IPS-NIHi11 (cell line): Measurements from ENCODE around the gene NKIRAS1.
"Not testable (repeated sequence)": the region's sequence is repeated elsewhere in the genome, so short reads cannot be mapped to it uniquely, and the experiment has no call there.

Experiments used
- DNase-seq: peaks from one replicate; pipeline ENCODE4 v3.0.0; 2012; ENCODE audit warnings: mixed read lengths, low spot score

The NKIRAS1 gene

GRCh38 chr3:23904545-23904944 is 12.2 kb downstream of the NKIRAS1 start:
- no peak for DNase-seq

DNA sequence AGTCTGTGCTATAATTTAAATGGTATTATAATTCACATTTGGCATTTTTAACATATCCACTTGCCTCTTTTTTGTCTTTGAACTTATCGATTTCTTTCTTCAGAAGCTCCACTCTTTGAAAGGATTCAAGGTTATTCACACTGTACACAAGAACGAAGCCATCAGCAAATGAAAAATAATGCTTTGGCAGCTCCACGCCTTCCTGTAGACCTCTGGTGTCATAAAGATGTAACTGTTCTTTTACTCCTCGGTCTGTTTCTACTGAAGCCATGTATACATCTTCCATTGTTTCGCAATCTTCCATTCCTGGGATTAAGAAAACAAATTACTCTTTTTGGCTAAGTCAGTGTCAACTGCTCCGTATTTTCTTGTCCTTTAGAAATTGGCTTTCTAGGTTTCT is 16.0 kb downstream of the NKIRAS1 start:
- DNase-seq, result no peak

GRCh38 chr3:23895181-23895580 is 21.6 kb downstream of the NKIRAS1 start:
- no peak for DNase-seq

GRCh38 chr3:23894254-23895061 is 22.3 kb downstream of the NKIRAS1 start:
- DNase-seq, result no peak

DNA sequence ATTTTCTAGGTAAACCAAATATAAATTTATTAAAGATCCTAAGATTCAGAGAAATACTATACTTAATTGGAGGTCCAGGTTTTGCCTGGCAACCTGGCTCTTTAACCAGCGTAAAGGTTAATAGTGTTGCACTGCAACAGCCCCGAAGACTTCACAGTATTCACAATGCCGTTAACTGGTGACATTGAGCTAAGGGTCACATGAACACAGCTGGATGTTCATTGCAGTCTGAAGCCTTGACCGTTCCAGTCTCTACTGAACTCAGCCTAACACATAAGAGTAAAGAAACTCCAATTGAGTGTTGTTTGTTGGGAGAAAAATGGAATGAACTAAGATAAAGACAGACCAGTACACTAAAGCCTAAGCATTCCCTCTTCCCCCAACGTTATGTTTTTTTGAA is 26.8 kb downstream of the NKIRAS1 start:
- no peak for DNase-seq

- no peak for DNase-seq
Measured at GRCh38 chr3:23889386-23889785, 27.4 kb downstream of the NKIRAS1 start.

DNA sequence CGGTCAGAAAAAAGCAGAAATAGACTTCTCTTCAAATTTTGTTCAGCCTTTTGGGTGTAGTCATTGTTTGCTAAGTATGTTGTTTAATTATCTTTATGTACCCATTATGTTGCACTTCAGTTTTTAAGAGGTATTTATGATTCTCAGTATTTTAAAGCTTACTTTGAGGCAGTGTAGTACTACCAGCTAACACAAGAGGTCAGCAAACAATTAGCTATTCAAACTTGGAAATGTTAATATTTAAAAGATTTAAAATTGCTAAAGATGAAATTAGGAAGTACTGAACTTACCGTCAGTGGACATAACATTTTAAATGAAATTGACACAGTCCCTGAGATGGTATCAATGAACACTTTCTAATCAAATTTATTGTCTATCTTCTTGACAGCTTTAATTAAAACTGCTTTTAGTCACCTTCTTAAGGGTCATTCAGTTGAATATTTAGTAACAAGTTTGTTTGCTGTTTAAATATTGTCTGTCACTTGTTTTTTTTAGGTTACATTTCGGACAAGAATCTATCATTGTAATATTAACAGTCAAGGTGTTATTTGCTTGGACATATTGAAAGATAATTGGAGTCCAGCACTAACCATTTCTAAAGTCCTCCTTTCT is 28.1 kb downstream of the NKIRAS1 start:
- no peak for DNase-seq

- no peak for DNase-seq
Measured at GRCh38 chr3:23886311-23886710, 30.5 kb downstream of the NKIRAS1 start.

GRCh38 chr3:23885210-23885609 is 31.6 kb downstream of the NKIRAS1 start:
- no peak for DNase-seq

DNA sequence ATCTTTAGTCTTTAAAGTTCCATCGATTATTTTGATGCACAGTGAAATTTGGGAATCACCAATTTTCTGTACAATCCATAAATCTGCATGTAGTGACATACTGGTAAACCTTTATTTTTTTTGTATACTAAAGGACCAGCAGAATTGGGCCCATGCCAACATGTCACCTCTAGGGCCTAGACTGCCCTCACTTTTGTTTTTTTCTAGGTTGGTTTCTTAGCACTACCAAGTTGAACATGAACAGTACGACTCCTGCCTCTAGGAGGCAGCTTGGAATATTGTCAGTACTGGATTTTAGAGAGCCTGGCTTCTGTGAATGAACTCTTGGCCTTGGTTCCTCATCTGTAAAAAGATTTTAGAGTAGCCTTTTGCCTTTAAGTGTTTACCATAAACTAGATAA is 32.3 kb downstream of the NKIRAS1 start:
- DNase-seq, result peak; percentile 25

DNA sequence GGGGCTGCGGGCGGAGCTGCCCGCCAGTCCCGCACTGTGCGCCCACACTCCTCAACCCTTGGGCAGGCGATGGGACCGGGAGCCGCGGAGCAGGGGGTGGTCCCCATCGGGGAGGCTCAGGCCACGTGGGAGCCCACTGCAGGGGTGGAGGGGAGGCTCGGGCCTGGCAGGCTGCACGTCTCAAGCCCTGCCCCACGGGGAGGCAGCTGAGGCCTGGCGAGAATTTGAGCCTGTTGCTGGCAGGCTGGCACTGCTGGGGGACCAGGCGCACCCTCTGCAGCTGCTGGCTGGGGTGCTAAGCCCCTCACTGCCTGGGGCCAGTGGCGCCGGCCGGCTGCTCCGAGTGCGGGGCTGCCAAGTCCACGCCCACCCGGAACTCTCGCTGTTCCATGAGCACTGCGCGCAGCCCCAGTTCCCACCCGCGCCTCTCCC is 34.3 kb downstream of the NKIRAS1 start:
- DNase-seq, result no peak

- not testable (repeated sequence) for DNase-seq
Measured at GRCh38 chr3:23881993-23882392, 34.8 kb downstream of the NKIRAS1 start.

DNA sequence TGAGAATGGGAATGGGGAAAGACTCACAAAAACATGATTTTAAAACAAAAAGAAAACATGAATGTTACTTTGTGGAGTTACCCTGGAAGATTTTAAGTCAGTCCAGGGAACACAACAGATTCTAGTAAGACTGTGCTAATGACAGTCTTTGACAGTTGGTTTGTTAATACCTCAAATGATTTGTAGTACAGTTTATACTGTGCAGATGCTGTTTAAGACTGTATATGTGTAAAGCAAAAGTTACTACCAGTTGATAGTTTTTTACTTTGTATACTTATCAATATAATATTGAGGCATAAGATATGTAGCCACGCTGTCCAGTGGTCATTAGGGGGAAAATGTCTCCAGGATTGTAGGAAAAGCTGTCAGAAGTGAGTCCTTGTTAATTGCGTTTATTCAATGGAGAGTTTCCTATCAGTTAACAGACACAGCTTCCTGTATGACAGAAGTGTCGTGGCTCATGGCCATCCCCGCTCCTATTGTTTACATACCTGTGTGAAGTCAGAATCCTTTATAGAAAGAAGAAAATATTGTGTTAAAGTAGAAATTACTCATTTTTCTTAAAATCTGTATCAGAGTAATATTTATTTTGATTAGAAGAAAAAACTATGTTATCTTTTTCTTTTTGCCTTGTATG is 36.0 kb downstream of the NKIRAS1 start:
- no peak for DNase-seq

- DNase-seq, result no peak
Measured at GRCh38 chr3:23879485-23879884, 37.3 kb downstream of the NKIRAS1 start.

GRCh38 chr3:23877329-23877980 is 39.3 kb downstream of the NKIRAS1 start:
- no peak for DNase-seq

- DNase-seq, result no peak
Measured at GRCh38 chr3:23876923-23877322, 39.9 kb downstream of the NKIRAS1 start.

DNA sequence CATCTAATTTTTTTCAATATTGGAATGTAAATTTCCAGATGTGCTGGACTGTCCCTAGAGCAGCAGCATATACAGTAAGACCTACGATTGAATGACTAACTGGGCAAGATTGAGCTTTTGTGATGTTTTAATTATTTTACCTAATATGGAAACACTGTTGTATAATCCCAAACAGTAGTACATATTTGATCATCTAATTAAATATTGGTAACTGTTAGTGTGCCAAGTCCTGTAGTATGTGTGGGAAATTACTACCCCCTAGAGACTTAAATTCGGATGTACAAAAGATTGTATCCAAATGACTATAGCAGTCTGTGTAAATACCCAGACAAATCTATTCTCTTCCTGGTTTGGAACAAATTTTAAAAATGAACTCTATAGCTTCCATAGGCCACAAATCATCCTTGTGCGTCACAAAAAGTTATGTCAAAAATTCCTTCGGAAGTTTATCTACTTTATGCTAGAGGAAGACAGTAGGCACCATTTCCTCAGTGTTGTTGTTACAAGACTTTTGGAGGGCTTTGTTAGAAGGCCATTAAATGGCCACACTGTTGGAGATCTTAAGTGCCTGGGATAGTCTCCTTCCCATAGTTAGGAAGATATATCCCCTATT is 41.6 kb downstream of the NKIRAS1 start:
- DNase-seq, result no peak

GRCh38 chr3:23874359-23875112 is 42.3 kb downstream of the NKIRAS1 start:
- DNase-seq, result no peak

DNA sequence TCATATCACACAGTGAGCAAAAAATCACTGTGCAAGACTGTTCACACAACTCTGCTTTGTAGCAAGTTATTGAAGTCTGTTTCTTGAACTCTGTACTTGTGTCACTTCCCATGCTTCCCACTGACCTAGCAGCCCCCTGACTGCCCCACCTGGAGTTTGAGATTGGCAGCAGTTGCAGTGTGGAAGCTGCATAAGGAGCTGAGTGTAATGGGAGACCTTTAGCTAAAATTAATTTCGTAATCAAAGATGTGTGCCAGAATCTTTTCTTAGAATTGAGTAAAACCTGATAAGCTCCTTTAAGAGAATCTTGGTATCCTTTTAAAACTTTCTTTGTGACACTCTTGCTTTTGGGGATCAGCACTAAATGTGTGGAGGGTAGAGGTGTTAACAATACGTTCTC is 42.8 kb downstream of the NKIRAS1 start:
- no peak for DNase-seq

DNA sequence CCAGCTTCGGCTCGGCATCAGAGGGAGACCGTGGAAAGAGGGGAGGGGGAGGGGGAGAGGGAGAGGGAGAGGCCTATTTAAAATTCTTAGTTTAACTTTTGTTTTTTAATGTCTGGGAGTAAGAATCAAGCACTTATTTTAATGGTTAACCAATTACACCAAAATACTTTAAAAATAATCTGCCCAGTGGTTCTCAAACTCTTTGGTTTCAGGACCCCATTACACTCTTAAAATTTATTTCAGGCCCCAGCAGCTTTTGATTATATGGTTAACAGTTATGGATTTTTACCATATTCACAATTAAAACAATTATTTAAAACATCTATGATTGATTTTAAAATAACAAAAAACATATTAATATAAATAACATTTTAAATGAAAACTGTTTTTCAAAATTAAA is 44.5 kb downstream of the NKIRAS1 start:
- DNase-seq, result no peak

DNA sequence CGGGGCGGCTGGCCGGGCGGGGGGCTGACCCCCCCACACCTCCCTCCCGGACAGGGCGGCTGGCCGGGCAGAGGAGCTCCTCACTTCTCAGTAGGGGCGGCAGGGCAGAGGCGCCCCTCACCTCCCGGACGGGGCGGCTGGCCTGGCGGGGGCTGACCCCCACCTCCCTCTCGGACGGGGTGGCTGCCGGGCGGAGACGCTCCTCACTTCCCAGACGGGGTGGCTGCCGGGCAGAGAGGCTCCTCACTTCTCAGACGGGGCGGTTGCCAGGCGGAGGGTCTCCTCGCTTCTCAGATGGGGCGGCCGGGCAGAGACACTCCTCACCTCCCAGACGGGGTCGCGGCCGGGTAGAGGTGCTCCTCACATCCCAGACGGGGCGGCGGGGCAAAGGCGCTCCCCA is 45.4 kb downstream of the NKIRAS1 start:
- not testable (repeated sequence) for DNase-seq

GRCh38 chr3:23870663-23871043 is 46.1 kb downstream of the NKIRAS1 start:
- DNase-seq, result not testable (repeated sequence)
